Measurements from ENCODE around the gene CNPY1.

GRCh38 chr7:155507576-155507975, 38.8 kb downstream of the CNPY1 start:
- no peak for TF ChIP-seq CTCF (IDR thresholded peaks at IDR 0.05; ENCODE audit: low read depth, low read length, missing input control)
- TF ChIP-seq ATF3 (IDR thresholded peaks at IDR 0.05) = no peak
- TF ChIP-seq REST (IDR thresholded peaks at IDR 0.05) = no peak
- TF ChIP-seq ZBTB33 (IDR thresholded peaks at IDR 0.05) = no peak
- no peak for TF ChIP-seq JUND (IDR thresholded peaks at IDR 0.05)
- no peak for TF ChIP-seq MAX (IDR thresholded peaks at IDR 0.05)
- TF ChIP-seq TAF1 (conservative IDR thresholded peaks at IDR 0.05) = no peak
